Measurements from ENCODE around the gene PDE11A. TPM values are rescaled to one million over a fixed set of nuclear protein-coding genes. Genes with fewer than 3 reads are reported as not detected.

PDE11A gene
- total RNA-seq, 1 donor from 2014 or later = 0.27 TPM

GRCh38 chr2:177675825-177676224 lies 396.8 kb downstream of the PDE11A start:
- no peaks in the 10 kb centered on the region for H3K9me3 Mint-ChIP-seq (ENCODE audit: unreplicated experiment)
- no peak for DNase-seq
- H3K4me3 Mint-ChIP-seq (ENCODE audit: unreplicated experiment) = no peak overlapping the region
- no peaks in the 10 kb centered on the region for H3K27me3 Mint-ChIP-seq (ENCODE audit: unreplicated experiment)
- H3K36me3 Mint-ChIP-seq (ENCODE audit: unreplicated experiment) = no peaks in the 10 kb centered on the region
- no peak for TF ChIP-seq CTCF (IDR thresholded peaks at IDR 0.05; ENCODE audit: partially characterized antibody, unreplicated experiment)
- no peak overlapping the region for H3K27ac Mint-ChIP-seq (ENCODE audit: unreplicated experiment)
- H3K4me1 Mint-ChIP-seq (ENCODE audit: low read depth, unreplicated experiment) = peaks cover 16% of the 10 kb centered on the region

- DNase-seq = no peak
- TF ChIP-seq CTCF (IDR thresholded peaks at IDR 0.05; ENCODE audit: partially characterized antibody, unreplicated experiment) = no peak
- H3K9me3 Mint-ChIP-seq (ENCODE audit: unreplicated experiment) = no peaks in the 10 kb centered on the region
- no peaks in the 10 kb centered on the region for H3K36me3 Mint-ChIP-seq (ENCODE audit: unreplicated experiment)
- peak overlapping the region; percentile 49 for H3K27ac Mint-ChIP-seq (ENCODE audit: unreplicated experiment)
- no peaks in the 10 kb centered on the region for H3K27me3 Mint-ChIP-seq (ENCODE audit: unreplicated experiment)
- H3K4me3 Mint-ChIP-seq (ENCODE audit: unreplicated experiment) = no peak overlapping the region
- peaks cover 21% of the 10 kb centered on the region for H3K4me1 Mint-ChIP-seq (ENCODE audit: low read depth, unreplicated experiment)
These were observed 397.2 kb downstream of the PDE11A start for GRCh38 chr2:177675350-177675821.

GRCh38 chr2:177673602-177674595 lies 398.7 kb downstream of the PDE11A start:
- H3K4me1 Mint-ChIP-seq (ENCODE audit: low read depth, unreplicated experiment) = peaks cover 24% of the 10 kb centered on the region
- no peaks in the 10 kb centered on the region for H3K9me3 Mint-ChIP-seq (ENCODE audit: unreplicated experiment)
- TF ChIP-seq CTCF (IDR thresholded peaks at IDR 0.05; ENCODE audit: partially characterized antibody, unreplicated experiment) = no peak
- H3K36me3 Mint-ChIP-seq (ENCODE audit: unreplicated experiment) = no peaks in the 10 kb centered on the region
- H3K27me3 Mint-ChIP-seq (ENCODE audit: unreplicated experiment) = no peaks in the 10 kb centered on the region
- no peak for DNase-seq
- H3K27ac Mint-ChIP-seq (ENCODE audit: unreplicated experiment) = no peak overlapping the region
- no peak overlapping the region for H3K4me3 Mint-ChIP-seq (ENCODE audit: unreplicated experiment)

GRCh38 chr2:177671662-177672061 lies 400.9 kb downstream of the PDE11A start:
- Mint-ChIP-seq H3K9me3 (ENCODE audit: unreplicated experiment) (no peaks in the 10 kb centered on the region), H3K36me3 (ENCODE audit: unreplicated experiment) (no peaks in the 10 kb centered on the region), H3K27me3 (ENCODE audit: unreplicated experiment) (no peaks in the 10 kb centered on the region), H3K27ac (ENCODE audit: unreplicated experiment) (no peak overlapping the region), H3K4me3 (ENCODE audit: unreplicated experiment) (no peak overlapping the region), H3K4me1 (ENCODE audit: low read depth, unreplicated experiment) (peaks cover 24% of the 10 kb centered on the region)
- no peak for DNase-seq
- no peak for TF ChIP-seq CTCF (IDR thresholded peaks at IDR 0.05; ENCODE audit: partially characterized antibody, unreplicated experiment)
